K562 (cell line): ENCODE results near the gene ATG12. TPM values are rescaled to one million over a fixed set of nuclear protein-coding genes. Genes with fewer than 3 reads are reported as not detected.

ENCODE experiments used
- ATAC-seq: fragments of 200-7000 bp; cut with Tn5 transposase; 3 replicates; pipeline ENCODE4 v1.9.1; 2020; ENCODE audit warnings: moderate library complexity
- BruUV-seq: library from RNA; stranded (reverse); fragments of 400-500 nt; replicated peaks from 2 replicates; lab custom pipeline; 2021; lab: Mats Ljungman, UMichigan
- CTCF ChIA-PET: fragments of 300-600 bp; formaldehyde crosslinking; extraction: SDS; loops from one replicate; lab custom pipeline; 2021; ENCODE audit warnings: low intra/inter-chr PET ratio; lab: Yijun Ruan, JAX
- POLR2A ChIA-PET: fragments of 300-600, 350-650 bp; sonication (Branson Sonifier 250); formaldehyde crosslinking; extraction: SDS; loops from one replicate; lab custom pipeline; 2021; ENCODE audit warnings: antibody characterized with exemption, inconsistent platforms; lab: Yijun Ruan, JAX
- DNase-seq, 4 experiments: peaks; one replicate each; pipeline versions ENCODE4 v3.0.0 to v3.0.0-alpha.2; 2011 to 2018; ENCODE audit warnings: low spot score in 3 of 4, mixed read lengths in 3 of 4; ENCODE audit errors: extremely low read depth in 1 of 4
- FAIRE-seq: peaks from 2 replicates; lab custom pipeline; 2011; peaks lifted over from hg19 to GRCh38; lab: Jason Lieb, UNC
- H2AFZ ChIP-seq: 2 replicates; pipeline ENCODE4 v1.6.0; 2011; ENCODE audit warnings: low read depth, low read length, control low read depth, inconsistent platforms
- H3K27ac ChIP-seq: fragments of 200-600 bp; 3 replicates; pipeline ENCODE4 v1.8.0; 2011; ENCODE audit warnings: low read depth, mild to moderate bottlenecking, control low read depth, inconsistent platforms, low read length, moderate library complexity, mixed read lengths; ENCODE audit errors: extremely low read depth
- H3K27me3 ChIP-seq, 2 experiments: fragments of 300-600 bp in 1 of 2; 2 replicates in 1 of 2; 3 replicates in 1 of 2; pipeline versions ENCODE4 v1.6.0 to v1.8.0; 2011; ENCODE audit warnings: inconsistent platforms in 2 of 2, low read length in 2 of 2, mild to moderate bottlenecking in 1 of 2, mixed read lengths in 1 of 2, moderate library complexity in 1 of 2; ENCODE audit not compliant: control insufficient read depth in 2 of 2, insufficient read depth in 2 of 2
- H3K36me3 ChIP-seq: fragments of 300-600 bp; 3 replicates; pipeline ENCODE4 v1.8.0; 2011; ENCODE audit warnings: mild to moderate bottlenecking, low read length, inconsistent platforms; ENCODE audit not compliant: control insufficient read depth, insufficient read depth
- H3K4me1 ChIP-seq, 2 experiments: fragments of 200-600 bp in 1 of 2; replicated peaks in 1 of 2; 2 replicates in 1 of 2; 3 replicates in 1 of 2; pipeline versions ENCODE4 v1.5.1 to v1.8.0; 2011; ENCODE audit warnings: inconsistent platforms in 2 of 2, low read length in 2 of 2, mild to moderate bottlenecking in 1 of 2, mixed read lengths in 1 of 2, moderate library complexity in 1 of 2; ENCODE audit not compliant: control insufficient read depth in 2 of 2, insufficient read depth in 2 of 2
- H3K4me2 ChIP-seq: 2 replicates; pipeline ENCODE4 v1.6.1; 2011; ENCODE audit warnings: low read length, control low read depth, inconsistent platforms, mixed read lengths; ENCODE audit not compliant: insufficient read depth
- H3K4me3 ChIP-seq: fragments of 200-600 bp; sonication (generic), shearing (Covaris generic); 2 replicates; pipeline ENCODE4 v1.5.1; 2016; ENCODE audit warnings: control low read depth, inconsistent platforms
- H3K79me2 ChIP-seq: fragments of 200-600 bp; 3 replicates; pipeline ENCODE4 v1.8.0; 2011; ENCODE audit warnings: low read length, inconsistent platforms; ENCODE audit not compliant: control insufficient read depth, insufficient read depth
- H3K9ac ChIP-seq, 2 experiments: 2 replicates each; pipeline versions ENCODE4 v1.6.0 to v1.6.1; 2011; ENCODE audit warnings: low read depth in 2 of 2, low read length in 2 of 2, control low read depth in 1 of 2, inconsistent platforms in 1 of 2, mild to moderate bottlenecking in 1 of 2, mixed read lengths in 1 of 2; ENCODE audit not compliant: insufficient read depth in 1 of 2
- H3K9me1 ChIP-seq: one replicate; pipeline ENCODE4 v1.6.0; 2011; ENCODE audit warnings: inconsistent platforms, mild to moderate bottlenecking, low read length, moderate library complexity; ENCODE audit not compliant: control insufficient read depth, insufficient read depth
- H3K9me3 ChIP-seq: replicated peaks from 2 replicates; pipeline ENCODE4 v1.5.1; 2011; ENCODE audit warnings: low read depth, low read length, inconsistent platforms; ENCODE audit not compliant: control insufficient read depth, insufficient read depth
- H4K20me1 ChIP-seq: replicated peaks from 2 replicates; pipeline ENCODE4 v1.6.1; 2011; ENCODE audit warnings: low read length, inconsistent platforms, mixed read lengths; ENCODE audit not compliant: control insufficient read depth, insufficient read depth
- KLF10 ChIP-seq: fragments of 250-450 bp; sonication (Bioruptor Pico); IDR thresholded peaks from 2 replicates; pipeline ENCODE4 v1.6.1; 2021; ENCODE audit warnings: matching md5 sums
- SRSF7 ChIP-seq: fragments of 200-400 bp; formaldehyde crosslinking; optimal IDR thresholded peaks from 2 replicates; pipeline ENCODE3; 2017; ENCODE audit warnings: mild to moderate bottlenecking, low read depth, low read length
- TARDBP ChIP-seq: fragments of 450-650 bp; IDR thresholded peaks from 2 replicates; pipeline ENCODE4 v1.6.1; 2016
- ZNF830 ChIP-seq: fragments of 250-450 bp; sonication (Bioruptor Pico); IDR thresholded peaks from 2 replicates; pipeline ENCODE4 v1.5.0; 2021; ENCODE audit warnings: mild to moderate bottlenecking
- WGBS: fragments of 100-300 bp; shearing (Covaris generic); methylation state at CpG from one replicate; pipeline ENCODE4 v1.1.6; 2016; ENCODE audit warnings: low coverage, mixed read lengths; ENCODE audit not compliant: insufficient coverage; ENCODE audit errors: missing lambda C conversion rate; 5-methylcytosine and 5-hydroxymethylcytosine counted together
- in situ Hi-C: fragments of 300-500 bp; cut with MboI; formaldehyde crosslinking; loops from 4 replicates; pipeline ENCODE4 v1.15.0; 2018; ENCODE audit warnings: inconsistent platforms, mixed read lengths
- intact Hi-C: fragments of 100-400 bp; cut with micrococcal nuclease; formaldehyde crosslinking; loops from 2 replicates; pipeline ENCODE4 v1.14.2; 2022
- polyA plus RNA-seq, 8 experiments: library from polyadenylated mRNA; depleted of rRNA in 4 of 8; stranded (reverse) in 5 of 8; unstranded in 3 of 8; fragments of >200 nt; fragmentation: Nextera tagmentation in 2 of 8; fragmentation: Illumina TruSeq in 1 of 8; extraction: Ambion mirVana in 2 of 8; extraction: Trizol in 1 of 8; gene quantifications; 2 replicates each; pipeline versions ENCODE4 v1.2.1 to v1.2.3, GENCODE V29; 2011 to 2014; ENCODE audit warnings: inconsistent platforms in 1 of 8, missing spikeins in 1 of 8
- total RNA-seq, 7 experiments: library from RNA; depleted of rRNA in 6 of 7; stranded (reverse); fragments of >200 nt in 6 of 7; fragmentation: Illumina TruSeq in 2 of 7; extraction: Trizol in 2 of 7; gene quantifications; 2 replicates each; pipeline versions ENCODE4 v1.2.1 to v1.2.3, GENCODE V29; 2011 to 2021; ENCODE audit warnings: low replicate concordance in 1 of 7
- TF ChIP-seq, protein P1 (sequence below): fragments of 450-650 bp; IDR thresholded peaks from 2 replicates; pipeline ENCODE4 v1.6.1; 2017; ENCODE audit warnings: mild to moderate bottlenecking, moderate library complexity
- TF ChIP-seq, protein P2 (sequence below): fragments of 250-450 bp; sonication (Bioruptor Pico); IDR thresholded peaks from 2 replicates; pipeline ENCODE4 v1.8.0; 2022; ENCODE audit warnings: inconsistent platforms
- TF ChIP-seq, protein P3 (sequence below): sonication (generic); formaldehyde crosslinking; IDR thresholded peaks from 2 replicates; pipeline ENCODE4 v1.8.0; 2022; ENCODE audit warnings: mild to moderate bottlenecking, missing genetic modification reagents
- TF ChIP-seq, protein P4 (sequence below): sonication (generic); formaldehyde crosslinking; IDR thresholded peaks from 2 replicates; pipeline ENCODE4 v1.8.0; 2022; ENCODE audit warnings: mild to moderate bottlenecking, missing genetic modification reagents
- TF ChIP-seq, protein P5 (sequence below): fragments of 250-450 bp; sonication (Bioruptor Pico); IDR thresholded peaks from 2 replicates; pipeline ENCODE4 v1.4.0; 2020; ENCODE audit warnings: borderline replicate concordance

ATG12 gene
- total and polyA plus RNA-seq, 9 of the 15 experiments (the other 6 are each of a cell fraction or from before 2014, with no cell fraction given): 21.6 to 132 (median 61.3) TPM

DNA sequence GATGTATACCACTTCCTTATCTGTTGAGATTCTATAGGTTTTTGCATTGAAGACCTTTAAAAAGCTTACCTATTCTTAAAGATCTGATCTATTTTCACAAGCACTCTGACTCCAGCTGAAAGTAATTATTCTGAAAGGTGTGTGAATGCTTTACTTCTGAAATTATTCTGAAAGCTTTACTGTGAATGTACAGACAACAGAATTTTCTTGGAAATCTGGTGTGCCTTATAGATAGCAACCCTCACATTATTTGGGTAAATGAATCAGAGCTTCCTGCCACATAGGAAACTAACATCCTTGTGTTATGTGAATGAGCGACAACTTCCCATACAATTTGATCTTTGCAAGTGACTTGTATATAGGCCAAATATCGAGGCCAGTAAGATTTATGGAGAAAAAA is 31.4 kb downstream of the ATG12 start:
- H3K9ac ChIP-seq: no peak overlapping the region
- intact Hi-C loops (no loop called here), in situ Hi-C loops (no loop called here)
- H3K4me1 ChIP-seq: no peaks in the 10 kb centered on the region
- no peak overlapping the region for H3K4me3 ChIP-seq
- H3K9me3 ChIP-seq: no peaks in the 10 kb centered on the region
- no peaks in the 10 kb centered on the region for H3K36me3 ChIP-seq
- no peak overlapping the region for H3K27ac ChIP-seq
- no peak for TF ChIP-seq SRSF7
- no peak for TF ChIP-seq ZNF830
- TF ChIP-seq TARDBP: no peak
- TF ChIP-seq, protein P1, sequence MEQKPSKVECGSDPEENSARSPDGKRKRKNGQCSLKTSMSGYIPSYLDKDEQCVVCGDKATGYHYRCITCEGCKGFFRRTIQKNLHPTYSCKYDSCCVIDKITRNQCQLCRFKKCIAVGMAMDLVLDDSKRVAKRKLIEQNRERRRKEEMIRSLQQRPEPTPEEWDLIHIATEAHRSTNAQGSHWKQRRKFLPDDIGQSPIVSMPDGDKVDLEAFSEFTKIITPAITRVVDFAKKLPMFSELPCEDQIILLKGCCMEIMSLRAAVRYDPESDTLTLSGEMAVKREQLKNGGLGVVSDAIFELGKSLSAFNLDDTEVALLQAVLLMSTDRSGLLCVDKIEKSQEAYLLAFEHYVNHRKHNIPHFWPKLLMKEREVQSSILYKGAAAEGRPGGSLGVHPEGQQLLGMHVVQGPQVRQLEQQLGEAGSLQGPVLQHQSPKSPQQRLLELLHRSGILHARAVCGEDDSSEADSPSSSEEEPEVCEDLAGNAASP: no peak
- TF ChIP-seq, protein P2, sequence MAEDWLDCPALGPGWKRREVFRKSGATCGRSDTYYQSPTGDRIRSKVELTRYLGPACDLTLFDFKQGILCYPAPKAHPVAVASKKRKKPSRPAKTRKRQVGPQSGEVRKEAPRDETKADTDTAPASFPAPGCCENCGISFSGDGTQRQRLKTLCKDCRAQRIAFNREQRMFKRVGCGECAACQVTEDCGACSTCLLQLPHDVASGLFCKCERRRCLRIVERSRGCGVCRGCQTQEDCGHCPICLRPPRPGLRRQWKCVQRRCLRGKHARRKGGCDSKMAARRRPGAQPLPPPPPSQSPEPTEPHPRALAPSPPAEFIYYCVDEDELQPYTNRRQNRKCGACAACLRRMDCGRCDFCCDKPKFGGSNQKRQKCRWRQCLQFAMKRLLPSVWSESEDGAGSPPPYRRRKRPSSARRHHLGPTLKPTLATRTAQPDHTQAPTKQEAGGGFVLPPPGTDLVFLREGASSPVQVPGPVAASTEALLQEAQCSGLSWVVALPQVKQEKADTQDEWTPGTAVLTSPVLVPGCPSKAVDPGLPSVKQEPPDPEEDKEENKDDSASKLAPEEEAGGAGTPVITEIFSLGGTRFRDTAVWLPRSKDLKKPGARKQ: no peak
- TF ChIP-seq, protein P3, sequence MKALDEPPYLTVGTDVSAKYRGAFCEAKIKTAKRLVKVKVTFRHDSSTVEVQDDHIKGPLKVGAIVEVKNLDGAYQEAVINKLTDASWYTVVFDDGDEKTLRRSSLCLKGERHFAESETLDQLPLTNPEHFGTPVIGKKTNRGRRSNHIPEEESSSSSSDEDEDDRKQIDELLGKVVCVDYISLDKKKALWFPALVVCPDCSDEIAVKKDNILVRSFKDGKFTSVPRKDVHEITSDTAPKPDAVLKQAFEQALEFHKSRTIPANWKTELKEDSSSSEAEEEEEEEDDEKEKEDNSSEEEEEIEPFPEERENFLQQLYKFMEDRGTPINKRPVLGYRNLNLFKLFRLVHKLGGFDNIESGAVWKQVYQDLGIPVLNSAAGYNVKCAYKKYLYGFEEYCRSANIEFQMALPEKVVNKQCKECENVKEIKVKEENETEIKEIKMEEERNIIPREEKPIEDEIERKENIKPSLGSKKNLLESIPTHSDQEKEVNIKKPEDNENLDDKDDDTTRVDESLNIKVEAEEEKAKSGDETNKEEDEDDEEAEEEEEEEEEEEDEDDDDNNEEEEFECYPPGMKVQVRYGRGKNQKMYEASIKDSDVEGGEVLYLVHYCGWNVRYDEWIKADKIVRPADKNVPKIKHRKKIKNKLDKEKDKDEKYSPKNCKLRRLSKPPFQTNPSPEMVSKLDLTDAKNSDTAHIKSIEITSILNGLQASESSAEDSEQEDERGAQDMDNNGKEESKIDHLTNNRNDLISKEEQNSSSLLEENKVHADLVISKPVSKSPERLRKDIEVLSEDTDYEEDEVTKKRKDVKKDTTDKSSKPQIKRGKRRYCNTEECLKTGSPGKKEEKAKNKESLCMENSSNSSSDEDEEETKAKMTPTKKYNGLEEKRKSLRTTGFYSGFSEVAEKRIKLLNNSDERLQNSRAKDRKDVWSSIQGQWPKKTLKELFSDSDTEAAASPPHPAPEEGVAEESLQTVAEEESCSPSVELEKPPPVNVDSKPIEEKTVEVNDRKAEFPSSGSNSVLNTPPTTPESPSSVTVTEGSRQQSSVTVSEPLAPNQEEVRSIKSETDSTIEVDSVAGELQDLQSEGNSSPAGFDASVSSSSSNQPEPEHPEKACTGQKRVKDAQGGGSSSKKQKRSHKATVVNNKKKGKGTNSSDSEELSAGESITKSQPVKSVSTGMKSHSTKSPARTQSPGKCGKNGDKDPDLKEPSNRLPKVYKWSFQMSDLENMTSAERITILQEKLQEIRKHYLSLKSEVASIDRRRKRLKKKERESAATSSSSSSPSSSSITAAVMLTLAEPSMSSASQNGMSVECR: no peak
- TF ChIP-seq KLF10 (CRISPR knock-in tag): no peak
- TF ChIP-seq, protein P4, sequence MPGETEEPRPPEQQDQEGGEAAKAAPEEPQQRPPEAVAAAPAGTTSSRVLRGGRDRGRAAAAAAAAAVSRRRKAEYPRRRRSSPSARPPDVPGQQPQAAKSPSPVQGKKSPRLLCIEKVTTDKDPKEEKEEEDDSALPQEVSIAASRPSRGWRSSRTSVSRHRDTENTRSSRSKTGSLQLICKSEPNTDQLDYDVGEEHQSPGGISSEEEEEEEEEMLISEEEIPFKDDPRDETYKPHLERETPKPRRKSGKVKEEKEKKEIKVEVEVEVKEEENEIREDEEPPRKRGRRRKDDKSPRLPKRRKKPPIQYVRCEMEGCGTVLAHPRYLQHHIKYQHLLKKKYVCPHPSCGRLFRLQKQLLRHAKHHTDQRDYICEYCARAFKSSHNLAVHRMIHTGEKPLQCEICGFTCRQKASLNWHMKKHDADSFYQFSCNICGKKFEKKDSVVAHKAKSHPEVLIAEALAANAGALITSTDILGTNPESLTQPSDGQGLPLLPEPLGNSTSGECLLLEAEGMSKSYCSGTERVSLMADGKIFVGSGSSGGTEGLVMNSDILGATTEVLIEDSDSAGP (CRISPR knock-in tag): no peak
- TF ChIP-seq, protein P5, sequence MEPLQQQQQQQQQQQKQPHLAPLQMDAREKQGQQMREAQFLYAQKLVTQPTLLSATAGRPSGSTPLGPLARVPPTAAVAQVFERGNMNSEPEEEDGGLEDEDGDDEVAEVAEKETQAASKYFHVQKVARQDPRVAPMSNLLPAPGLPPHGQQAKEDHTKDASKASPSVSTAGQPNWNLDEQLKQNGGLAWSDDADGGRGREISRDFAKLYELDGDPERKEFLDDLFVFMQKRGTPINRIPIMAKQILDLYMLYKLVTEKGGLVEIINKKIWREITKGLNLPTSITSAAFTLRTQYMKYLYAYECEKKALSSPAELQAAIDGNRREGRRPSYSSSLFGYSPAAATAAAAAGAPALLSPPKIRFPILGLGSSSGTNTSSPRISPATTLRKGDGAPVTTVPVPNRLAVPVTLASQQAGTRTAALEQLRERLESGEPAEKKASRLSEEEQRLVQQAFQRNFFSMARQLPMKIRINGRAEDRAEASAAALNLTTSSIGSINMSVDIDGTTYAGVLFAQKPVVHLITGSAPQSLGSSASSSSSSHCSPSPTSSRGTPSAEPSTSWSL (CRISPR knock-in tag): no peak
- ChIA-PET POLR2A (interaction anchor here (1.1 kb wide), 1 partner anchor 10 kb away, joined by 4 read pairs; no protein-coding TSS in a partner anchor), CTCF (no interaction called here)
- no peak overlapping the region for H3K4me2 ChIP-seq
- DNase-seq (no peak), FAIRE-seq (no peak), ATAC-seq (no peak)
- H3K27me3 ChIP-seq: peaks cover 0 to 20% of the 10 kb centered on the region in 2 experiments; a peak in 2 of 5 replicates
- no TSS peak for BruUV-seq
- WGBS: 0% methylated on average over 2 of the region's 2 CpGs
- H2AFZ ChIP-seq: no peak overlapping the region
- no peaks in the 10 kb centered on the region for H4K20me1 ChIP-seq
- H3K9me1 ChIP-seq: no peaks in the 10 kb centered on the region
- no peaks in the 10 kb centered on the region for H3K79me2 ChIP-seq
